Rectal smooth muscle tissue (tissue), 1 donor: ENCODE results near the gene OR52K2.
"Not testable (repeated sequence)": the region's sequence is repeated elsewhere in the genome, so short reads cannot be mapped to it uniquely, and the experiment has no call there.

Source experiments
- H3K27ac ChIP-seq: one replicate; pipeline ENCODE4 v1.7.0; 2013; ENCODE audit warnings: low read depth, low read length, inconsistent platforms
- H3K27me3 ChIP-seq: one replicate; pipeline ENCODE4 v1.7.0; 2013; ENCODE audit warnings: low read length; ENCODE audit not compliant: control insufficient read depth, insufficient read depth
- H3K36me3 ChIP-seq: one replicate; pipeline ENCODE4 v1.7.0; 2013; ENCODE audit warnings: low read length; ENCODE audit not compliant: control insufficient read depth, insufficient read depth
- H3K4me1 ChIP-seq: one replicate; pipeline ENCODE4 v1.7.0; 2013; ENCODE audit warnings: low read length; ENCODE audit not compliant: control insufficient read depth, insufficient read depth
- H3K4me3 ChIP-seq: one replicate; pipeline ENCODE4 v1.7.0; 2013; ENCODE audit warnings: low read length
- H3K9ac ChIP-seq: one replicate; pipeline ENCODE4 v1.7.0; 2013; ENCODE audit warnings: low read length

Gene OR52K2

DNA sequence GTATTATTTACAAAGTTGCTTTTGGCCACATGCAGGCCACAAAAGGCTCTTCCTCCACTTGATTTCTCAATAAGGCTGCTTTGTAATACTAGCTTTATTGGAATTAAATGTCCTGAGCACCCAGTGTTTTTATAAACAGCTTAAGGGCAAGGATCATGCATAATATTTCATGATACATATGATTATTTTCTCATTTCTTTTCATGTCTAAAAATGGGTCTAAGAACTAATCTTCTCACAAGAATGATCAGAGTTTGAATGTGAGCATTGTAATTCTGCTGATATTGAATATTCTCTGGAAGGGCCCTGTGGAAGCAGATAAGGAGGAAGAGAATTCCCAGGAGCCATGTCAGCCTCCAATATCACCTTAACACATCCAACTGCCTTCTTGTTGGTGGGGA, at the start of gene OR52K2:
Gene OR52K2 (plus strand): TSS at position 301 of the 400 bp plus-strand sequence. CDS start 45 bp downstream, at position 346.
- H3K27me3 ChIP-seq: no peaks in the 10 kb centered on the region
- no peak within 1 kb of the TSS for H3K4me3 ChIP-seq
- H3K4me1 ChIP-seq: no peaks in the 10 kb centered on the region
- no peak within 1 kb of the TSS for H3K9ac ChIP-seq
- no peak within 1 kb of the TSS for H3K27ac ChIP-seq
- H3K36me3 ChIP-seq: no peaks in the 10 kb centered on the region

DNA sequence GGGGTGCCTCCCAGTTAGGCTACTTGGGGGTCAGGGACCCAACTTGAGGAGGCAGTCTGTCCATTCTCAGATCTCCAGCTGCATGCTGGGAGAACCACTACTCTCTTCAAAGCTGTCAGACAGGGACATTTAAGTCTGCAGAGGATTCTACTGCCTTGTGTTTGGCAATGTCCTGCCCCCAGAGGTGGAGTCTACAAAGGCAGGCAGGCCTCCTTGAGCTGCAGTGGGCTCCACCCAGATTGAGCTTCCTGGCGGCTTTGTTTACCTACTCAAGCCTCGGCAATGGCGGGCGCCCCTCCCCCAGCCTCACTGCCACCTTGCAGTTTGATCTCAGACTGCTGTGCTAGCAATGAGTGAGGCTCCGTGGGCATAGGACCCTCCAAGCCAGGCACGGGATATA, 42.9 kb upstream of the OR52K2 start:
- H3K4me1 ChIP-seq, H3K4me3 ChIP-seq, H3K36me3 ChIP-seq, H3K9ac ChIP-seq, H3K27ac ChIP-seq, H3K27me3 ChIP-seq: not testable (repeated sequence)

DNA sequence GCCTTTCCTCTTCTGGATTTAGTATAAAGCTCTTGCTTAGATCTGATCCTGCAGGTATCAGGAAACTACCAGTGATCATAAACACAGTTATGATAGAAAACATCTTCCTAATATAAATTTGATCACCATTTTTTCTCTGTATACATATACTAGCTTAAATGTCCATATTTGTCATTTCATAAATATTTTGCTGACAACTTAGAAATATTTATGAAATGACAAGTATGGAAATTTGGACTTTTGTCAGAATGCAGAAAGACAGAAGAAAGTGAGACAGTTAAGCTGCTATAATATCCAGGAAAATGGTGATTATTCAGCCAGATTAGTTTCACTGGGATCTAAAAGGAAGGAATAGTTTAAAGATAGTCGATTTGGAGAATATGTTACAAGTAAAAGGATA, 32.8 kb upstream of the OR52K2 start:
- Histone ChIP-seq H3K27me3 (no peaks in the 10 kb centered on the region), H3K27ac (no peak overlapping the region), H3K36me3 (no peaks in the 10 kb centered on the region), H3K4me1 (no peaks in the 10 kb centered on the region), H3K9ac (no peak overlapping the region), H3K4me3 (no peak overlapping the region)

GRCh38 chr11:4416816-4417215, 32.3 kb upstream of the OR52K2 start:
- Histone ChIP-seq H3K9ac (no peak overlapping the region), H3K27me3 (no peaks in the 10 kb centered on the region), H3K27ac (no peak overlapping the region), H3K4me1 (no peaks in the 10 kb centered on the region), H3K36me3 (no peaks in the 10 kb centered on the region), H3K4me3 (no peak overlapping the region)

DNA sequence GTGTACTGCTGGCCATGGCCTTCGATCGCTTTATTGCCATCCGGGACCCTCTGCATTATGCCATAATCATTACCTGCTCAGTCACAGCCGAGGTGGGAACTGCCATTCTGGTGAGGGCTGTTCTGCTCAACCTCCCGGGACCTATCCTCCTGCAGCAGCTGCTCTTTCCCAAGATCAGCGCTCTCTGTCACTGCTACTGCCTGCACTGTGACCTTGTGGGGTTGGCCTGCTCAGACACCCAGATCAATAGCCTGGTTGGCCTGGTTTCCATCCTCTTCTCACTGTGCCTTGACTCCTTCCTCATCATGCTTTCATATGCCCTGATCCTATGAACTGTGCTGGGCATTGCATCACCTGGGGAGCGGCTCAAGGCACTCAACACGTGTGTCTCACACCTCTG, 30.7 kb upstream of the OR52K2 start:
- Histone ChIP-seq H3K4me1 (no peaks in the 10 kb centered on the region), H3K36me3 (no peaks in the 10 kb centered on the region), H3K4me3 (no peak overlapping the region), H3K27me3 (no peaks in the 10 kb centered on the region), H3K9ac (no peak overlapping the region), H3K27ac (no peak overlapping the region)

DNA sequence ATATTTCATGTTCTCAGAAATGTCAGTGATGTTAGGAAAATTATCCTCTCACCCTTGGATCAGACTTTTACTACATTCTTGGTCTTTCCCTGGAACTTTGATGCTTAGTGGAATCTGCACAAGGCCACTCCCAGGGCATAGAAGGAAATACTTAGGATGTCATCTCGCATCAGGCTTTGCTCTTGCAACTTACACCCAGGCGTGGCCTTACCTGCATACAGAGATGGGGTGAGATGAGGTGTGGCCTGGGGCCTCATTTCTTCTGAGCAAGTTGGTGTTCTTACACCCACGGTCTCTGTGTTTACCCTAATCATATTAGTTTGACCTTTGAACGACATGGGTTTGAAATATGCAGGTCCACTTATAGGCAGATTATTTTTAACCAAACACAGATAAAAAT, 19.0 kb upstream of the OR52K2 start:
- Histone ChIP-seq H3K27ac (no peak overlapping the region), H3K4me1 (no peaks in the 10 kb centered on the region), H3K4me3 (no peak overlapping the region), H3K27me3 (no peaks in the 10 kb centered on the region), H3K36me3 (no peaks in the 10 kb centered on the region), H3K9ac (no peak overlapping the region)

GRCh38 chr11:4433856-4434255, 15.2 kb upstream of the OR52K2 start:
- H3K4me3 ChIP-seq: no peak overlapping the region
- no peaks in the 10 kb centered on the region for H3K36me3 ChIP-seq
- H3K4me1 ChIP-seq: no peaks in the 10 kb centered on the region
- no peak overlapping the region for H3K27ac ChIP-seq
- H3K9ac ChIP-seq: no peak overlapping the region
- no peaks in the 10 kb centered on the region for H3K27me3 ChIP-seq

DNA sequence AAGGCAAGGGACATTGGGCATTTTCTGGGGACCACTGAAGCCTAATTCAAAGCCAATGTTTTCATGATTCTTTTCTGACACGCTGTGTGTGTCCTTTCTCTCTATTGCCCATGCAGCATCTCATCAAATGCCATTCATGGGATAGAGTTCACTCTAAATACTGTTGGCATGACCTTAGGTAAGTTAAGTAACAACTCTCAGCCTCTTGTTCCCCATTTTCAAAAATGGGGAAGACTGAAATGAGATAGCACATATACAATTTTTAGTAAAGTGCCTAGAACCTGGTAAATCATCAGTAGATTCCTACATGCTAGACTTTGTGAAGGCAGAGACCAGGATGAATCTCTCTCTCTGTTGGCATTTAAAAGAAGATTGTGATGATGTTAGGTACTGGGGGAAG, 12.7 kb upstream of the OR52K2 start:
- Histone ChIP-seq H3K9ac (no peak overlapping the region), H3K4me1 (no peaks in the 10 kb centered on the region), H3K4me3 (no peak overlapping the region), H3K36me3 (no peaks in the 10 kb centered on the region), H3K27ac (no peak overlapping the region), H3K27me3 (no peaks in the 10 kb centered on the region)

- H3K9ac ChIP-seq: no peak overlapping the region
- H3K4me1 ChIP-seq: no peaks in the 10 kb centered on the region
- H3K36me3 ChIP-seq: no peaks in the 10 kb centered on the region
- no peaks in the 10 kb centered on the region for H3K27me3 ChIP-seq
- H3K4me3 ChIP-seq: no peak overlapping the region
- no peak overlapping the region for H3K27ac ChIP-seq
These were observed 7.6 kb upstream of the OR52K2 start for GRCh38 chr11:4441515-4441914.

DNA sequence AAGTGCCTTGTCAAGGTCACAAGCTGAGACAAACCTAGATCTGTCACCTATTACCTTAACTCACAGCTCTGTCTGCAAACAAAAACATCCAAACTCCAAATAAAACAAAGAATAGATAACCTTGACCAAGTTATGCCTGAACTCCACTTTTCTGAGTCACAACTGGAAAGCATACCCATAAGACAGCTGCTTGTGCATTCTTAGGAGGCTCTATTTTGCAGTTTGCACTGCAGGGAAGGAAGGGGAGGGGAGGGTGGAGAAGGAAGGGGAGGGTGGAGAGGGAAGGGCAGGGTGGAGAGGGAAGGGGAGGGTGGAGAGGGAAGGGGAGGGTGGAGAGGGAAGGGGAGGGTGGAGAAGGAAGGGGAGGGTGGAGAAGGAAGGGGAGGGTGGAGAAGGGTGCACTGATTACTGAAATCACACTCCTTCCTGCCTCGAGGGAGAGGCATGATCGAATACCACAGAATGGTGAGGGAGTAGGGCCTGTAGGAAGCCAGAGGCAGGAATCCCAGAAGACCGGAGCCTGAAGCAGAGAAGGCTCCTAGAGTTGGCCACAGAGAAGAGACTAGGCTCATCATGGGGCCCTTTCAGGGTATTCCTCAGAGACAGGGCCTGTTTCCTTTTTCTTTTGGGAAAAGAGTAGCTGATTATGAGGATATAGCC, 5.7 kb upstream of the OR52K2 start:
- H3K36me3 ChIP-seq: no peaks in the 10 kb centered on the region
- no peak overlapping the region for H3K9ac ChIP-seq
- no peaks in the 10 kb centered on the region for H3K27me3 ChIP-seq
- H3K4me3 ChIP-seq: no peak overlapping the region
- no peak overlapping the region for H3K27ac ChIP-seq
- no peaks in the 10 kb centered on the region for H3K4me1 ChIP-seq

DNA sequence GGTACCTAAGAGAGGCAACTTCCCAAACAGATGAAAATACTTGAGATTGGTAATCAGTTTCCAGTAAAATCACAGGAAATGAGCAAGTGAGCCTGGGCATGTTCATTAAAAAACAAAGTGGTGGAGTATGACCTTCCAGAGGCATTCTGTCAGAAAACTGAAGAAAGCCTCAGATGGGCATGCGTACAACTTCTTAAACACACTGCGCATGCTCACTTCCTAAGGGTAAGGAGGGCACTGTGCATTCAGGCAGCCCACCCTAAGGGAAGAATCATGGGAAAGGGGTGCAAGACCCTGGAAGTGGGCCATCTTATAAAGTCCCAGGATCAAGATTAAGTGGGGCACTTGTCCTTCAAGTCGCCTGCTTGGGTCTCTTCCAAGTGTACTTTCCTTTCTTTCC, 4.0 kb downstream of the OR52K2 start:
- no peaks in the 10 kb centered on the region for H3K4me1 ChIP-seq

DNA sequence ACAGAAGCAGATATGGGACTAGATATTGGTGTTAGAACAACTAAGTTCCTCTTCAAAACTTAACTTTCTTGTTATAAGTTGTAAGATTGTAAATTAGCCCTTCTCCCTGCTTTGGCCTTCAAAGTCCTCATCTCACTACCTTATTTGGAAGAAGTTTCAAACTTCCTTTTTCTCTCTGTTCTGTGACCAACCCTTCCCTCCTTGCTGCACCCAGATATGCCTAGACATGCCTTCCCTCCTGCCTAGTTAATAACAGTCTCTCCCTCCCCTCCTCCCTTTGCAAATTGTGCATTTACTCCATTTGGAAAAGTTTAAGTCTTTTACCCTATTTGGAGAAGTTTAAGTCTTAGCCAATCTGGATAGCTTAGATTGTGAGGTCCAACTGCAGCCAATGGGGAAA, 4.9 kb downstream of the OR52K2 start:
- no peak overlapping the region for H3K9ac ChIP-seq
- H3K27ac ChIP-seq: no peak overlapping the region
- H3K36me3 ChIP-seq: no peaks in the 10 kb centered on the region
- H3K27me3 ChIP-seq: no peaks in the 10 kb centered on the region
- no peak overlapping the region for H3K4me3 ChIP-seq
- H3K4me1 ChIP-seq: no peaks in the 10 kb centered on the region

More for the DNA sequence above, 4.0 kb downstream of the OR52K2 start:
- no peak overlapping the region for H3K4me3 ChIP-seq
- H3K27ac ChIP-seq: no peak overlapping the region
- no peaks in the 10 kb centered on the region for H3K36me3 ChIP-seq
- no peak overlapping the region for H3K9ac ChIP-seq
- no peaks in the 10 kb centered on the region for H3K27me3 ChIP-seq

DNA sequence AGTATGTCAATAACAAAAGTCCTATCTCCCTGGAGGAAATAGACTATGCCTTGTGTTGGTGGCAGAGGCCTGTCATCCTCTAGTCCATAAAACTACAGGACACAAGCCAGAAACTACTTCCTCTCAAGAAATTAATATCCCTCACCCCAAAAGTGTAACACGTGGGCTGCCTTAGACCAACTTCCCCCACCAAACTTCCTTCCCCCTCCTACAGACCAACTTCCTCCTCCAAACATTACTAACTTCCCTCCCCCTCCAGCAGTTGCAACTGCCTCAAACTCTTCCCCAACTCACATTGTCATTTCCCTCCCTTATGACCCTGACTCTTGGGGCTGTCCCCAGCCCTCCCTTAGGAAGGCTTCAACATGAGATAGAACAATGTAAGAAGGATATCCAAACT, 6.3 kb downstream of the OR52K2 start:
- Histone ChIP-seq H3K4me3 (no peak overlapping the region), H3K9ac (no peak overlapping the region), H3K4me1 (no peaks in the 10 kb centered on the region), H3K27ac (no peak overlapping the region), H3K36me3 (no peaks in the 10 kb centered on the region), H3K27me3 (no peaks in the 10 kb centered on the region)
